8988T (cell line): ENCODE measurements around the gene SAMD4A.

Source experiments
- DNase-seq: peaks from one replicate; pipeline ENCODE4 v3.0.0; 2011

SAMD4A gene

DNA sequence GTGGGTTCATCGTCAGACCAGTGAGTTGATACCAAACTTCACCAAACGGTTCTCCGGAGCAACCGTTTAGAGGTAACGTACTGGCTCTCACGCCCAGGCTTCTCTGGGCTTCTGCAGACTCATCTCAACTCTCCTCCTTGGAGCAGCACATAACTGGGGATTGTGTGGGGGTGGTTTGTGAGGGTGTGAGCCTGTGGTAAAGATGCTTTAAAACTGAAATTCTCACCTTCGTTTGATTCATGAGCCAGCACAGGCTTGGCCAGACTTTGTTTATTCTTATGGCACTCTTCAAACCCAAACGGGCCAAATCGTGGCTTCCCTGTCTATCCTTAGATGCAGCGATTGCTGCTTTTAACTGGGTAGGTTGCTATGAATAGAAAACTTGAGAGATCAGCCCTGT, 121.3 kb downstream of the SAMD4A start:
- no peak for DNase-seq

DNA sequence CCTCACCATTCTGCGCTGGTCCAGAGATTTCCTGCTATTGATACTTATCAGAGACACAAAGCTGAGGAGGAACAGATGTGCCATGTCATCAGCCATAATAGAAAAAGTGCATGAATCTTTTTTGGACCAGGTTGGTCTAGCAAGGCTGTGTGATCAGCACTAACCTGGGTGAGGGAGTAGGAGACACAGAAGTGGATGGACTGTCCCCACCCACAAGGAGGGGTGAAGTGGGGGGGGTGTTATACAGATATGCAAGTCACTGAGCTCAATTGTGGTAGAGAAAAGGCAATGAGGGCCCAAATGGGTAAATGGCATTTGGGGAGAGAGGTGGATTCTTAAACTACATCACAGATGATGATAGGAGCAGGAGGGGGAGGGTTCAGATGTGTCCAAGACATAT, 123.0 kb downstream of the SAMD4A start:
- DNase-seq: no peak

DNA sequence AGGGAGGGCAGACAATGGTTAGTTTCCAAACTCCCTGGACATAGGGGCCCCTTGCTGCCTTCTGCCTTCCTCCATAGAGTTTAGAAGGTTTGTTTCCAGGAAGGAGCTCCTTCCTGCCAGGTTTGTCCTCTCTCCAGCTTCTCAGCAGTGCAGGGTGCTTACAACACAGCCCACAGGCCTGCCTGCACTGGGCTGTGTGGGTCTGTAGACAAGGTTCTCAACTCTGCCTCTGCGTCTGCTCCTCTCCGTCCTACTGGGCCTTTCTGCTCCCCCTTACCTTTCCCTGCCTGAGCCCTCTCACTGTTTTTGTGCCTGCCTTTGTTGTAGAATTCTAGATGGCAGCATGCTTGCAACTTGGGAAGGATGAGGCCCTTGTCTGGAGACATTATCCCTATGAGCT, 124.0 kb downstream of the SAMD4A start:
- no peak for DNase-seq

DNA sequence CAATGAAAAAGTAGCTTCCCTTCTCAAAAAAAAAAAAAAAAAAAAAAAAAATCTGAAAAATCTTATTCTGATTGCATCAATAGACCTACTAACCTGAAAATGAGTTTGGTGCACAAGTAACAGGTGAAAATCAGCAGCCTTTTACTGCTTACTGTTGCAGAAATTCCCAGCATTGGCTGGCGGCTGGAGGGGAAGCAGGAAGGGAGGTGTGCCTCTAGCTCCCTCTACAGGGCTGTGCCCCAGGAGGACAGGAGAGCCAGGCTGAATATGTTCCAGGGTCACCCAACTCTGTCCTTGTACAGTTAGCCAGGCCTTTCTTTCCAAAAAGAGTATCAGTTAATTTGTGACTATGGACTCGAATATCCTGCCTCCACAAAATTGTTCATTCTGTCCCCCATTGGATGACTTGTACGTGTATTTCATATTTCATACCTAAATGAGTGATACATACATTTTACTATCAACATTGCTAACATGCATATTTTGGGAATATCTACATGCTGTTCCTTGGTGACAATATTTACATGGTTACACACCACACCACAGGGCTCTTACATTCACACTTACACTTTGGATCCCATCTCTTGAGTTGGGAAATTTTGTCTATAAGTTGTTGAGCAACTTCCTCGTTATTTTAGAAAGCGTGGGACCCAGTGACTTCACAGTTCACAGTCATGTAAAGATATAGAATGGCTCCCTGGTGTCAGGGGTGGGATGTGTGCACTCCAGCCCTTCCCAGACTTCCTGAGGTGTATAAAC, 124.8 kb downstream of the SAMD4A start:
- peak; percentile 22 for DNase-seq

DNA sequence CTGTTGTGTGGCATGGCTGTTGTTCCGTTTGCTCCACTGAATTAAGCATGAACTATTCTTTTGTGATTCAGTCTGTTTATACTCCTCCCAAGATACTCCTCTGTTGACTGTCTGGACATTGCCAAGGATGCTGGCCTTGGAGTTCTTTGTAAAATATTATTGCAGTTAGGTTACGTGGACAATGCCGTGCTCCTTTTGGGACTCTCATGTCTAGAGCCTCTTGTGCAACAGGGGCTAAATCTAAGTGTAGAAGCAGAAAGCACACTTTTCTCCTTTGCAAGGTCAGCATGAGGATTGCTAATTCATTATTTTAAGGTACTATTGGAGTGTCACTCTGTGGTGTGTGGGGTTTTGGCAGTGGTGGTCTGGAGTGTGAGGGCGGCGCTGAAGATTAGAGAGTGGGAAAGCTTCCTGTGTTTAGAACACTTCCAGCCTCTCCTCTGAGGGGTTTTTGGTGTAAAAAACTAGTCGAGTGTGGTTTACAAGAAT, 125.4 kb downstream of the SAMD4A start:
- DNase-seq: no peak

DNA sequence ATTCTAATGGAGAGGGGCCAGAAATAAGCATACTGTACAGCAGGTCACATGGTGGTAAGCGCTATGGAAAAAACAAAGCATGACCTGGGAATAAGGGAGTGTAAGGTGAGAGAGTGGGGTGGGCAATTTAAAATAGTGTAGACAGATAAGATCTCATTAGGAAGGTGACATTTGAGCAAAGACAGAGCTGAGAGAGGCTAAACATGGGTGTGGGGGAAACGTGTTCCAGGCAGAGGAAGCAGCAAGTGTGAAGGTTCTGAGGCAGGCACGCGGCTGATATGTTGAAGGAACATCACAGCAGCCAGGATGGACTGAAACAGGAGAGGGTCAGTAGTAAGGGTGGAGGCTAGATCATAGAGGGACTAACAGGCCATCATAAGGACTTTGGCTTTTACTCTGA, 126.8 kb downstream of the SAMD4A start:
- no peak for DNase-seq

DNA sequence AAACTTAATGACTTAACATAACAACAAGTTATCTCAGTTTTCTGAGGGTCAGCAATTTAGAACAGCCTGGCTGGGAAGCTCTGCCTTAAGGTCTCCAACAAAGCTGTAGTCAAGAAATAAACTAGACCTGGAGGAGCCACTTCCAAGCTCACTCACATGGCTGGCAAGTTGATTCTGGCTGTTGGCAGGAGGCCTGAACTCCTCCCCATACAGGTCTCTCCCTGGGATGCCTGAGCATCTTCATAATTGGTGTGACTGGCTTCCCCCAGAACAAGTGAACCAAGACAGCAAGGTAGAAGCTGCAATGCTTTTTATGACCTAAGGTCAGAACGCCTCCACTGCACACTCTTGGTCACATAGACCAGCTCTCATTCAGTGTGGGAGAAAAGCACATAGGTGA, 128.3 kb downstream of the SAMD4A start:
- DNase-seq: no peak

DNA sequence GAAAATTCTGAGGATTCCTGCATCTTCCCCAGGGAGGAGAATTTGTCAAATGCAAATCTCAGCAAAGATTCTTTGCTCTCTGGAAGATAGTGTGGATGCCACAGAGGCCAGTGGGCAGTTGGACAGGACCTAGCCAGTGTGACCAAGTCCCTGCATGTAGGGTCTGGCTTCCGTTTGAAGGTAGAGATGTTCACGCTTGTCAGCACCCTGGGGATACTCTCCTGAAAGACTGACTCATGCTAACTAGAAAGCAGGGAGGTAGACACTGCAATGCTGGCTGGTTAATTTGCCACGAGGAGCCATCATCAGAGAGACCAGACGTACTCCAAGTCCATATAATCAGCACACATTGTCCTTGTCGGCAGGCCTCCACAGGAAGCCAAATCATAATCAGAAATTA, 130.1 kb downstream of the SAMD4A start:
- no peak for DNase-seq

DNA sequence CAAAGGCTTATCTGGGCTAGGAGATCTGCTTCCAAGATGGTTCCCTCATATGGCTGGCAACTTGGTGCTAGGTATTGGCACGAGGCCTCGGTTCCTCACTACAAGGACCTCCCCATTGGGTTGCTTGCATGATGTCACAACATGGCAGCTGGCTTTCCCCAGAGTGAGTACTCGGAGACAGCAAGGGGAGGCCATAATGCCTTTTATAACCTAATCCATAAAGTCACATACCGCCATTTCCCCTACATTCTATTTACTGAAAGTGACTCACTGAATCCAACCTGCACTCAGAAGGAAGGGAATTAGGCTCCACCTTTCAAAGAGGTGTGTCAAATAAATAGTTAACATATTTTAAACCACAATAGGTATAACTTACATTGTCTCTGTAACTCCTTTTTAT, 130.9 kb downstream of the SAMD4A start:
- DNase-seq: no peak

DNA sequence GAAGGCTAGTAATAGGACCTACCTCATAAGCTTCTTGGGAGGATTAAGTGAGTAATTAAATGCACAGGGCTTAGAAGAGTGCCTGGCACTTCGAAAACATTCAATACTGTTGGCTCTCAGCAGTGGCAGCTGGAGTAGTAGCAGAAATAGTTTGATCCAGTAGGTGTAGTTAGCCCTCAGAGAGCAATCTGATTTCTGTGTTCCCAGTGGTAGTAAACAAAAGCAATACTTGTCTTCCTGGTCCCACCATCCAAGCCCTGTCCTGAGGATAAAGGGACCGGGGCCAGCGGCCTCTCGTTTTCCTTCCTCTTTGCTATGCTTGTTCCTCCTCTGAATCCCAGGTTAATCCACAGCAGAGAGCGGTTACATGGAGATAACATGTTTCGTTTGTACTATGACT, 131.6 kb downstream of the SAMD4A start:
- no peak for DNase-seq

DNA sequence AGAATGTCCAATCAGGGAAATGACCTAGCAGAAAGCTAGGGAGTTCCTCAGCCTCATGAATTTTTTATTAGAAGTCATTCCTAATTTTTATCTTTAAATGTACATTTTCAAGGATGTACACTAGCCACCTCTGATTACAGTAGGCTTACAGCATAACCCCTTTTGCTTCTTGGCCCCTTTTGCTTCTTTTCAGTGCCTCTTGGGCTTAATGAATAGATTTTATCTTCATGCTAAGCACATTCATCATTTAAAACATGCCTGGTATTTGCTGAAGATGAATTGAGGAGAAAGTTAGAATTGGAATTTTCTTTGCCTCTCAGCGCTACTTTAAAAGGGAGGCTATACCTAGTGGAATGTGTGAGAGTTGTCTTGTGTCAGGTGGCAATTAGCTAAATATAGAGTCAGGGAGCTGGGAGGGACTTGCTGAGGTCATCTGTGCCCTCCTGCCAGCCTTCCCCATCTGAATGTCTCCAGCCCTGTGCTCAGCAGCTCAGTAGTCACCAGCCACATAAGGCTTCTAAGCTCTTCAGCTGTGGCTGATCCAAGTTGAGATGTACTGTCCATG, 132.1 kb downstream of the SAMD4A start:
- no peak for DNase-seq

DNA sequence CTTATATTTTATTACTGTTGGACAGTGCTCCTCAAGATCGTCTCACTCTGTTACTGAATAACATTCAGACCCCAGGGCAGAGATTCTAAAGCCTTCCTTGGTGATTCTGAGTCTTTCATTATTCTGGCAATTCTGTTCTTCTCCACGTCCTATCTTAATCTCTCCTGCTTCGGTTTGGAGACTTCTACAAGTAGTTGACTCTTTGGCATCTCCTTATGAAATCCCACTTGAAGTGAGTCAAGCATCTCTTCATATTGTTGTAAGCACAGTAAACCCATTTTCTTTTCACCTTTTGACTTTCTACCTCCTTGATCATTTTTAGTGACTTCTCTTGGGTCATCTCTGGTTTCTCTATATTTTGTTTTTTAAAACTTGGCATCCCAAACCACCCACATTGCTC, 132.8 kb downstream of the SAMD4A start:
- no peak for DNase-seq

DNA sequence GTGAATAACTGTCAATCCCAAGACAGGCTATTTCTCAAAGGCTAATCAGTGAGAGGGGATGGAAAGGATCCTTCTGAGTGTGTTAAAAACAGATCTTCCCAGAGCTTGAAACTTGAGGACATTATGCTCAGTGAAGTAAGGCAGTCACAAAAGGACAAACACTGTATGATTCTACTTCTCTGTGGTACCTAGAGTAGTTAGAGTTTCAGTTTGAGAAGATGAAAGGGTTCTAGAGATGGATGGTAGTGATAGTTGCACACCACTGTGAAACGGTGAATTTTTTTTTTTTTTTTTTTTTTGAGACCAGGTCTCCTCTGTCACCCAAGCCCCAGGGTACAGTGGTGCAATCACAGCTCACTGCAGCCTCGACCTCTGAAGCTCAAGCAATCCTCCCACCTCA, 133.8 kb downstream of the SAMD4A start:
- DNase-seq: no peak

DNA sequence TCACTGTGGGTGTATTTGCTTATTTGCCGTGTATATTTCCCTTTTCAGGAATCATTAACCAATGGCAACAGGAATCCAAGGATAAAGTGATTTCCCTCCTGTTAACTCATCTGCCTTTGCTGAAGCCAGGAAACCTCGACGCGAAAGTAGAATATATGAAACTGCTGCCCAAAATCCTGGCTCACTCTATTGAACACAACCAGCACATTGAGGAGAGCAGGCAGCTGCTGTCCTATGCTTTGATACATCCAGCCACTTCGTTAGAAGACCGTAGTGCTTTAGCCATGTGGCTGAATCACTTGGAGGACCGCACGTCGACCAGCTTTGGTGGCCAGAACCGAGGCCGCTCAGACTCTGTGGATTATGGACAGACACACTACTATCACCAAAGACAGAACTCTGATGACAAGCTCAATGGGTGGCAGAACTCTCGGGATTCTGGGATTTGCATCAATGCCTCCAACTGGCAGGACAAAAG, 135.1 kb downstream of the SAMD4A start:
- DNase-seq: no peak

DNA sequence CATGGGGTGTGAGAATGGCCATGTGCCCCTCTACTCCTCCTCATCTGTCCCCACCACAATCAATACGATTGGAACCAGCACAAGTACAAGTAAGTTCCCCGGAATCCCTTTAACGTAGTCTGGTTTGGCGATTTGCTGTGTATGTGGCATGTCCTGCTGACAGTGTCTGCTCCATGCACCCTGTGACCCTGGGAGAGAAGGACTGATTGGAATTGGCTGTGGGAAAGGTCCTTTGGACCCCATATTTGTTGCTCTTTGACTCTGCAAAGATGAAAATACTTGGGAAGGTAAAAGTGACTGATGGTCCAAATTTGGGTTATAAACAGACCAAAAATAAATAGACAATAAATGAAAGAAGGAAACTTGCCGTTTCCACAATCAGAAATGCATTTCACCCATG, 135.6 kb downstream of the SAMD4A start:
- no peak for DNase-seq

DNA sequence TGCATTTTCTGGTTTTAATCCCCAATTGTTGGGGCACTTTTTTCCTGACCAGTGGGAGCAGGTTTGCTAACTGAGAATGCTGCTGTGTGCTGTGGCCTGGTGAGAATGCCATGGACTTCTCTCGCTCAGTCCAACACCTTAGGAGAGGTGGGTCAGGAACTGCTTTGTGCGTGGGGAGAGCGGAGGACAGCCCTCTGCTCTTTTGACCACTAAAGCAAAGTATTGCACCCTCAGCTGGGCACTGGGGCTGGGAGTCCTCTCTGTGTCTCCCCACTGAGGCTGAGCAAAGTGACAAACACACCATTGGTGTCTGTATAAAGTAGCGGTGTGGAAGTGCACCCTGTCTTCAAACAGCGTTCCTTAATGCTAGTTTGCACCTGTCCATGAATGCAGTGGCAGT, 136.2 kb downstream of the SAMD4A start:
- no peak for DNase-seq

DNA sequence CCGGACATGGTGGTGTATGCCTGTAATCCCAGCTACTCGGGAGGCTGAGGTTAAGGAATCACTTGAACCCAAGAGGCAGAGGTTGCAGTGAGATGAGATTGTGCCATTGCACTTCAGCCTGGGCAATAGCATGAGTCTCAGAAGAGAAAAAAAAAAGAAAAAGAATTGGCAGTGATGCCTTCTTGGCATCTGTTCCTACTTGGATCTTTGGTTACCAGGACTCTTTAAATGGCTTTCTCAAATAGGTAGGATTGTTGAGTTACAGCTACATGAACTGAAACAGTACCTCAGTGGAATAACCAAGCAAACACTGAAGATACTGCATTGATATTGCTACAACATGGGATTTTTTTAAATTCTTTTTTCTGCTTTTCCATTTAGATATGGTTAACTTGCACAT, 136.8 kb downstream of the SAMD4A start:
- DNase-seq: no peak

DNA sequence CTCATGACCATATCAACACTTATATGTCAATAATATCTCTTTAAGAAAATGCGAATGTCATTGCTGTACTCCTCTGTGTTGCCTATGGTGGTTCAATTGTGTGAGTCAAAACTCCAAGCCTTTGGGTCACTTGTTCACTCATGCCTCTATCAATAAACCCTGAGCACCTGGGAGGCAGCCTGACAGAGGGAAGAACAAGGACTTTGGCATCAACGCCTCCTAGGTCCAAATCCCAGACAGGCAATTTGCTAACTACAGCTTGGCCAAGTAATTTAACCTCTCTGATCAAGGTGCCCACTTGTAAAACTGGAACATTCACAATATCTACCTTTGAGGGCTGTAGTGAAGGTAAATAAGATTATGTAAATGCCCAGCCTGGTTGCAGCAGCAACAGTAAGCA, 137.8 kb downstream of the SAMD4A start:
- DNase-seq: no peak

DNA sequence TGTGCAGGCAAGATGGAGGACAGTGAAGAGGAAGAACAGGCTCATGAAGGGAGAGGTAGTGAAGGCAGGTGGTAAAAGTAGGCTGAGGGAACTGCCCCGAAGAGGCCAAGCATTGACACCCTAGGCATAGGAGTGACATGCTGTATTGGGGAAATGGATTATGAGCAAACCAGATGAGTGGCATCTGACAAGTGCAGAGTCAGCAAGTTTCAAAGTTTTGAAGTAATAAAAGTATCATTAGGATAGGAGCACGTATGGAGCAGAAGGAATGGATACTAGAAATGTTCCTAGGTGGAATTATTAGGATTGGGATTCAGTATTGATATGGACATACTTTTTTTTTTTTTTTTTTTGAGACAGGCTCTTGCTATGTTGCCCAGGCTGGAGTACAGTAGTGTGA, 139.8 kb downstream of the SAMD4A start:
- DNase-seq: no peak

DNA sequence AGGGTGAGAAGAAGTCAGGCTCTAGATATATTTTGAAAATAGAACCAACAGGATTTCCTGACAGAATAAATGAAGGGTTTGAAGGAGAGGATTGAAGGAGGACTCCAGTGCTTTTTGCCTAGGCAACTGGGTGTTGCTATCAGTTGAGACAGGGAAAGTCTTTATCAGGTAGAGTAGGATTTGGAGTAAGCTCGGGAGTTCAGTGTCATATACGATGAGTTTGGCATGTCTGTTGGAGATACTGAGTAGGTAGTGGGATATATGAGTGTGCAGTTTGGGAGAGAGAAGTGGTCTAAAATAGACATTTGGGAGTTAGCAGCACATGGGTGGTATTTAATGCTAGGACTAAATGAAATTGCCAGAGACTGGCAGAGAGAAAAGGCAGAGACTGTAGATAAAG, 141.2 kb downstream of the SAMD4A start:
- DNase-seq: no peak

DNA sequence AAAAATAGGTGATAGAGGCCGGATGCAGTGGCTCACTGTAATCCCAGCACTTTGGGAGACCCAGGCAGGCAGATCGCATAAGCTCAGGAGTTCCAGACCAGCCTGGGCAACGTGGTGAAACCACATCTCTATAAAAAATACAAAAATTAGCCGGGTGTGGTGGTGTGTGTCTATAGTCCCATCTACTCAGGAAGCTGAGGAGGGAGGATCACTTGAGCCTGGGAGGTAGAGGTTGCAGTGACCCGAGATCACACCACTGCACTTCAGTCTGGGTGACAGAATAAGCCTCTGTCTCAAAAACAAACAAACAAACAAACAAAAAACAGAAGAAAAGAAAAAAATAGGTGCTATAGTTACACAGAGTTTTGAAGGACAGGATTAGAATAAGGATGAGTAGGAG, 142.1 kb downstream of the SAMD4A start:
- no peak for DNase-seq

DNA sequence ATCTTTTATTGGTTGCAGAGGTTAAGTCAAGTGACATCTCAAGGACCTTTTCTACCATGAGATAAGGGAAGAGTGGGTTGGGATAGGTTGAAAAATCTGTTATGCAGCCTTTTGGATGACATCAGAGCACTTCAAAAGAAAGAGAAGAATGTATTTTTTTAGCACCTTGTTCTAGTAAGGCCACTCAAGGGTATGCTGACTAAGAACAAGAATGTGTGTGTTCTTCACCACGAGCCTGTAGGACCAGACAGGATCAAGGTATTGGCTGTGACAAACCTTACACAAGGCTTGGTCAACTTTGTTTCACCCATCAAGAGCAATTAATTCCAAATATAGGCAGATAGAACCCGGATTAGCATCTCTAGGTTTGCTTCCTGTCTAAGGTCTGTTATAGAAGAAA, 142.5 kb downstream of the SAMD4A start:
- no peak for DNase-seq

DNA sequence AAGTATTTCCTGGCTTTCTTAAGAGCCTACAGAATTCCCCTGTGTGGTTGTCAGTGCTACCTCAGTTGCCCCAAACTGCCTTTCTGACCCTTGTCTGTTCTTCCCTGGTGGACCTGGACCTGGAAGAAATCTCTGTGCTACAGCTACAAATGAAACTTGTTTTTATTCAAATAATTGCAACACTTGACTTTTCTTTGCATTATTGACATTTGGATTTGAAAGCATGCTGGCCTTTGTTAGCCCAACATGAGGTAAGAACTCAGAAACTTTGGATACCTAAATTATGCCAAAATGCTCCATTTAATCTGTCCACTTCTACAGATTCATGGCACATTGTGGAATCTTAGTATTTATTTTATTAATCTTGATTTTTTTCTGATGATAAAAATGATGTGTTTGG, 142.9 kb downstream of the SAMD4A start:
- DNase-seq: no peak

DNA sequence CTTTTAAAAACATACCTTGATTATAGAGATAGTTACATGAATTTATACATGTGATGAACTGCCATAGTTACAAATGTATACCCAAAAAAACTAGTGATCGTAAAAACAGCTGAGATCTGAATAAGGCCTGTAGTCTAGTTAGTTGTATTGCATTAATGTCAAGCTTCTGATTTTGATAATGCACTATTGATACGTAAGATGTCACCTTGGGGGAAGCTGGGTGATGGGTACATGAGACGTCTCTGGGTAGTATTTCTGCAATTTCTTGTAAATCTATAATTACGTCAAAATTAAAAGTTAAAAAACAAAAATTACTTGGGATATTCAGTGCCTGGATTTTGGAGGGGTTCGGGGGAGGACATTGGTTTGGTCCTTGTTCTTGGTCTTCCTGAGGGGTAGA, 144.4 kb downstream of the SAMD4A start:
- no peak for DNase-seq
